ENCODE measurements around the gene WASHC3.

- TF ChIP-seq POLR2AphosphoS5 (IDR thresholded peaks at IDR 0.05; ENCODE audit: insufficient read depth in 1 of 2, low read depth in 1 of 2): no peak
- TF ChIP-seq, protein P1, sequence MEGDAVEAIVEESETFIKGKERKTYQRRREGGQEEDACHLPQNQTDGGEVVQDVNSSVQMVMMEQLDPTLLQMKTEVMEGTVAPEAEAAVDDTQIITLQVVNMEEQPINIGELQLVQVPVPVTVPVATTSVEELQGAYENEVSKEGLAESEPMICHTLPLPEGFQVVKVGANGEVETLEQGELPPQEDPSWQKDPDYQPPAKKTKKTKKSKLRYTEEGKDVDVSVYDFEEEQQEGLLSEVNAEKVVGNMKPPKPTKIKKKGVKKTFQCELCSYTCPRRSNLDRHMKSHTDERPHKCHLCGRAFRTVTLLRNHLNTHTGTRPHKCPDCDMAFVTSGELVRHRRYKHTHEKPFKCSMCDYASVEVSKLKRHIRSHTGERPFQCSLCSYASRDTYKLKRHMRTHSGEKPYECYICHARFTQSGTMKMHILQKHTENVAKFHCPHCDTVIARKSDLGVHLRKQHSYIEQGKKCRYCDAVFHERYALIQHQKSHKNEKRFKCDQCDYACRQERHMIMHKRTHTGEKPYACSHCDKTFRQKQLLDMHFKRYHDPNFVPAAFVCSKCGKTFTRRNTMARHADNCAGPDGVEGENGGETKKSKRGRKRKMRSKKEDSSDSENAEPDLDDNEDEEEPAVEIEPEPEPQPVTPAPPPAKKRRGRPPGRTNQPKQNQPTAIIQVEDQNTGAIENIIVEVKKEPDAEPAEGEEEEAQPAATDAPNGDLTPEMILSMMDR (IDR thresholded peaks at IDR 0.05): no peak
Observed at GRCh38 chr12:102063069-102063468, 1.3 kb upstream of the WASHC3 start.
